Measurements from ENCODE around the gene LMX1B.

Gene LMX1B

GRCh38 chr9:126682928-126683697 lies 69.4 kb downstream of the LMX1B start:
- TF ChIP-seq, protein P1, sequence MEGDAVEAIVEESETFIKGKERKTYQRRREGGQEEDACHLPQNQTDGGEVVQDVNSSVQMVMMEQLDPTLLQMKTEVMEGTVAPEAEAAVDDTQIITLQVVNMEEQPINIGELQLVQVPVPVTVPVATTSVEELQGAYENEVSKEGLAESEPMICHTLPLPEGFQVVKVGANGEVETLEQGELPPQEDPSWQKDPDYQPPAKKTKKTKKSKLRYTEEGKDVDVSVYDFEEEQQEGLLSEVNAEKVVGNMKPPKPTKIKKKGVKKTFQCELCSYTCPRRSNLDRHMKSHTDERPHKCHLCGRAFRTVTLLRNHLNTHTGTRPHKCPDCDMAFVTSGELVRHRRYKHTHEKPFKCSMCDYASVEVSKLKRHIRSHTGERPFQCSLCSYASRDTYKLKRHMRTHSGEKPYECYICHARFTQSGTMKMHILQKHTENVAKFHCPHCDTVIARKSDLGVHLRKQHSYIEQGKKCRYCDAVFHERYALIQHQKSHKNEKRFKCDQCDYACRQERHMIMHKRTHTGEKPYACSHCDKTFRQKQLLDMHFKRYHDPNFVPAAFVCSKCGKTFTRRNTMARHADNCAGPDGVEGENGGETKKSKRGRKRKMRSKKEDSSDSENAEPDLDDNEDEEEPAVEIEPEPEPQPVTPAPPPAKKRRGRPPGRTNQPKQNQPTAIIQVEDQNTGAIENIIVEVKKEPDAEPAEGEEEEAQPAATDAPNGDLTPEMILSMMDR (IDR thresholded peaks at IDR 0.05): no peak

GRCh38 chr9:126683698-126684044 lies 69.9 kb downstream of the LMX1B start:
- no peaks in the 10 kb centered on the region for H3K9me3 ChIP-seq
- H3K36me3 ChIP-seq: no peaks in the 10 kb centered on the region
- TF ChIP-seq, protein P1 (IDR thresholded peaks at IDR 0.05): no peak
- H3K27me3 ChIP-seq: peaks cover 100% of the 10 kb centered on the region
- H3K4me3 ChIP-seq (ENCODE audit: low read depth in 1 of 2, low read length in 1 of 2): no peak overlapping the region
- no peak overlapping the region for H3K27ac ChIP-seq
- no peaks in the 10 kb centered on the region for H3K4me1 ChIP-seq (ENCODE audit: control insufficient read depth in 1 of 2, insufficient read depth in 1 of 2, low read depth in 1 of 2, low read length in 1 of 2)

More at GRCh38 chr9:126682928-126683697, 69.4 kb downstream of the LMX1B start:
- Histone ChIP-seq H3K27me3 (peaks cover 100% of the 10 kb centered on the region), H3K4me1 (ENCODE audit: control insufficient read depth in 1 of 2, insufficient read depth in 1 of 2, low read depth in 1 of 2, low read length in 1 of 2) (no peaks in the 10 kb centered on the region), H3K36me3 (no peaks in the 10 kb centered on the region), H3K9me3 (no peaks in the 10 kb centered on the region), H3K27ac (no peak overlapping the region), H3K4me3 (ENCODE audit: low read depth in 1 of 2, low read length in 1 of 2) (no peak overlapping the region)

DNA sequence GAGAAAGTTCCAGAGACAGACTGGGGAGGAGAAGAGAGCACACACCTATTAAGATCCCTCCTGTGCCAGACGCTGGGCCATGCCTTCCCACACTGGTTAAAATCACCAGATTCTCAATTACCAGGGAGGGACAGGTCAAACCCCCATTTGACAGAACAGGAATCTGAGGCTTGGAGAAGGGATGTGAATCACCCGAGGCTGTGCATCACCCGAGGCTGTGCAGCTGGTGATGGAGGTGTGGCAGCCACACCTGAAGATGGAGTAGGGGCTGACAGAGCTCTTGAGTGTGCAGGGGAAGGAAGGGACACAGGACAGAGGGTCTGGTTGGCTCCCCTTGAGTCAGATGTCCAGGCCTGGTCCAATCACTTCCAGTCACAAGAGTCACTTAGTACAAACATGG lies 70.6 kb downstream of the LMX1B start:
- no peak overlapping the region for H3K27ac ChIP-seq
- TF ChIP-seq, protein P1 (IDR thresholded peaks at IDR 0.05): no peak
- peaks cover 100% of the 10 kb centered on the region for H3K27me3 ChIP-seq
- no peaks in the 10 kb centered on the region for H3K4me1 ChIP-seq (ENCODE audit: control insufficient read depth in 1 of 2, insufficient read depth in 1 of 2, low read depth in 1 of 2, low read length in 1 of 2)
- H3K36me3 ChIP-seq: no peaks in the 10 kb centered on the region
- H3K4me3 ChIP-seq (ENCODE audit: low read depth in 1 of 2, low read length in 1 of 2): no peak overlapping the region
- no peaks in the 10 kb centered on the region for H3K9me3 ChIP-seq

DNA sequence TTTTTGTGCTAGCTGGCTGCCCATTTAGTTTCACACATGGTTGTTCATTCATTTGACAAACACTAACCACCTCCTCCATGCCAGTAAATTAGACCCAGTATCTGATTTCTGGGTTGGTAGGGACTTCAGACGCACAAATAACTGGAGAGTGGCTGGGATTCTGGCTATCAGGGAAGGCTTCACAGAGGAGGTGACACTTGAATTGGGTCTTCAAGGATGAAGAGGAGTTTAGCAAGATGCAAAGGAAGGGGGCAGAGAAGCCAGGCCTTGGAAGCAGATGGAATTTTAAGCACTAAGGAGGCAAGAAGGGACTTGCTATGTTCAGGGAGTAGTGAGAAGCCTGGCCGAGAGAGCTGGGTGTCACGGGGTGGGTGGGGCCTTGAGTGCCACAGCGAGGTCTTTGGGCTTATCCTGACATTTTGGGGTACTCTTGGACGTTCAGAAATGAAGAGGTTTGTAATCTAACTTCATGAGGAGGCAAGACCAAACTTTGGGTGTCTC lies 71.3 kb downstream of the LMX1B start:
- peaks cover 99% of the 10 kb centered on the region for H3K27me3 ChIP-seq
- no peaks in the 10 kb centered on the region for H3K4me1 ChIP-seq (ENCODE audit: control insufficient read depth in 1 of 2, insufficient read depth in 1 of 2, low read depth in 1 of 2, low read length in 1 of 2)
- H3K9me3 ChIP-seq: no peaks in the 10 kb centered on the region
- H3K4me3 ChIP-seq (ENCODE audit: low read depth in 1 of 2, low read length in 1 of 2): no peak overlapping the region
- TF ChIP-seq, protein P1 (IDR thresholded peaks at IDR 0.05): no peak
- no peak overlapping the region for H3K27ac ChIP-seq
- no peaks in the 10 kb centered on the region for H3K36me3 ChIP-seq

DNA sequence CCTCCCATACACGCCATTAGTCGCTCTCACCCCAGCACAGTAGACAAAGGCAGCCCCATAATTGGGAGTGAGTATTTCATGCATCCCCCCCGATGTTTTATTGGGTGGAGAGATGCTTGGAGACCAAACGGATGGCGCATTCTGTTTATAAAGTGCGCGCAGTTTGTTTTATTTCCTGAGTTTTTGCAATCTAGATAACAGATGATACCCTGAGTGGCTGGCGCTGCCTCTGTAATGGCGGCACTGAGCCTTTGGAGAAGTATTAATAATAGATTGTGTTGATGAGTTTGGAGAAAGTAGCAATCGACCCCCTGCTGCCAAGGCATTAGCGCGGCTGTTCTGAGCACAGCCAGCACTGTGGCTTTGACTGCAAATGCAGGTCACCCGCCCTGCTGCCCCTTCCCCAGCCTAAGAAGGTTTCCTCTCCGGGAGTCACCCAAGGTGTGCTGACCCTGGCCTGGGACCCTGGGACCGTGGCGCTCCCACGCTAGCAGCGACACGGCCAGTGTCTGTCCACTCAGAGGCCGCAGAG lies 74.3 kb downstream of the LMX1B start:
- Histone ChIP-seq H3K36me3 (no peaks in the 10 kb centered on the region), H3K9me3 (no peaks in the 10 kb centered on the region), H3K27me3 (peaks cover 69% of the 10 kb centered on the region), H3K4me3 (ENCODE audit: low read depth in 1 of 2, low read length in 1 of 2) (no peak overlapping the region), H3K4me1 (ENCODE audit: control insufficient read depth in 1 of 2, insufficient read depth in 1 of 2, low read depth in 1 of 2, low read length in 1 of 2) (no peaks in the 10 kb centered on the region), H3K27ac (no peak overlapping the region)
- TF ChIP-seq, protein P1 (IDR thresholded peaks at IDR 0.05): no peak
